GM20000 (cell line): ENCODE data around the gene NRDC.

Experiments used
- DNase-seq: peaks from one replicate; pipeline ENCODE4 v3.0.0; 2012; ENCODE audit warnings: low spot score
- CTCF ChIP-seq: IDR thresholded peaks from 2 replicates; pipeline ENCODE4 v1.5.1; 2012; ENCODE audit warnings: mild to moderate bottlenecking, control low read depth; ENCODE audit errors: extremely low read depth, missing control alignments

Gene NRDC

DNA sequence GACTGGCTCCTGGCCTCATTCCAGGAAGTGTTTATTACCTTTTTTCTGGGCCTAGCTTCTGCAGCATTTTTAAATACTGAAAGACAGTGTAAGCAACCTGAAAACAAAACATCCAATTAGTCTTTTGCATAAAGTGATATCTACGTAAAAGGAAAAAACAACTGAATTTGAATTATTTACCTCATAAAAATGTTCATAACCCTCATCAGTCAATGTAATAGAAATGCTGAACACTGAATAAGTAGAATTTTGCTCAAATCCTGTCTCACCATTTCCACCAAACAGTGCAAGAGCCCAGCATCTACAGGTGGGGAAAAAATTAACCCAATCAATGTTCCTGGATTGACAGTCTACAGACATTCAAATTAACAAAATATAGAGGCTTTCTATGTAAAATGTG lies 64.0 kb downstream of the NRDC start:
- TF ChIP-seq CTCF, result no peak
- no peak for DNase-seq

GRCh38 chr1:51799372-51799771 lies 79.2 kb downstream of the NRDC start:
- peak; percentile 14 for DNase-seq
- no peak for TF ChIP-seq CTCF

DNA sequence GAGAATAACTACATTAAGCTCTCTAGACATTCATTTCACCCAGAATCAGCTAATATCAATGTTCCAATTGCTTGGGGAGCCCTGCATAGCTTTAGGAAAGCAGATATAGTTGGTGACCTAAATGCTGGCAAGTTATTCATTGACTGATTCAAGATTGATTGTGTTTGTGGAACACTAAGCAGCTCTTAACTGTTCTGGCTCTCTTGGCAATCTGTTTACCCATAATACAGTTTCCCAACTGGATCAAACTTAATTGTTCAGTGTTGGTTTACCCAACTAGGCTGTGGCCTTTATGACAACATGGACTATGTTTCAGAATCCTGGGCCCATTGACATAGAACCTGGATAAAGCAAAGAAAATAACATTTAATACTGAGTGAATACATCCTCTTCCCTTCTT lies 83.7 kb downstream of the NRDC start:
- no peak for TF ChIP-seq CTCF
- no peak for DNase-seq

GRCh38 chr1:51794260-51794659 lies 84.3 kb downstream of the NRDC start:
- DNase-seq, result no peak
- no peak for TF ChIP-seq CTCF

DNA sequence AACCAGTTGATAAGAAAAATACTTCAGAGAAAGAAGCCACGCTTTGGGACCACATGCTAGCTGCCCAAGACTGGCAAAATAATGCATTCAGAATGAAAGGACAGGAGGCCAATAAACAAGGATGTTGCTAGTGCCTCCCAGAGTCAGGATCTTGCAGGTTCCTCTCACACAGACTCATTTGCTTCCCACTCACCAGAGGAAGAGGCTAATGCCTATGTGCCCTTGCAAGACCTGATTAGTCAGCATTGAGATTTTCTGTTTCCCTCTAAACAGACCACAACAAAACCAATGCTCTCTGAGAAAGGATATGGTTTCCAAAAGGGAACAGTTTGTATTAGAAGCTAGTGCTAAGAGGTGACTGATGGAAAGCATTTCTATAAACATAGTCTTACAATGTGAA lies 85.7 kb downstream of the NRDC start:
- no peak for TF ChIP-seq CTCF
- DNase-seq, result no peak

GRCh38 chr1:51791888-51792287 lies 86.6 kb downstream of the NRDC start:
- DNase-seq, result no peak
- no peak for TF ChIP-seq CTCF

GRCh38 chr1:51790385-51790784 lies 88.1 kb downstream of the NRDC start:
- no peak for DNase-seq
- TF ChIP-seq CTCF, result no peak

GRCh38 chr1:51789342-51789741 lies 89.2 kb downstream of the NRDC start:
- DNase-seq, result no peak
- no peak for TF ChIP-seq CTCF
